Activated T-cell treated with anti-CD3 and anti-CD28 coated beads, Interleukin-2, amount 50 U/mL, for 1 hour (primary cell): ENCODE results near the gene RAB6B.
"Not testable (repeated sequence)": the region's sequence is repeated elsewhere in the genome, so short reads cannot be mapped to it uniquely, and the experiment has no call there.

Experiments
- DNase-seq: peaks from one replicate; pipeline ENCODE4 v3.0.0-alpha.2; 2020

The RAB6B gene

DNA sequence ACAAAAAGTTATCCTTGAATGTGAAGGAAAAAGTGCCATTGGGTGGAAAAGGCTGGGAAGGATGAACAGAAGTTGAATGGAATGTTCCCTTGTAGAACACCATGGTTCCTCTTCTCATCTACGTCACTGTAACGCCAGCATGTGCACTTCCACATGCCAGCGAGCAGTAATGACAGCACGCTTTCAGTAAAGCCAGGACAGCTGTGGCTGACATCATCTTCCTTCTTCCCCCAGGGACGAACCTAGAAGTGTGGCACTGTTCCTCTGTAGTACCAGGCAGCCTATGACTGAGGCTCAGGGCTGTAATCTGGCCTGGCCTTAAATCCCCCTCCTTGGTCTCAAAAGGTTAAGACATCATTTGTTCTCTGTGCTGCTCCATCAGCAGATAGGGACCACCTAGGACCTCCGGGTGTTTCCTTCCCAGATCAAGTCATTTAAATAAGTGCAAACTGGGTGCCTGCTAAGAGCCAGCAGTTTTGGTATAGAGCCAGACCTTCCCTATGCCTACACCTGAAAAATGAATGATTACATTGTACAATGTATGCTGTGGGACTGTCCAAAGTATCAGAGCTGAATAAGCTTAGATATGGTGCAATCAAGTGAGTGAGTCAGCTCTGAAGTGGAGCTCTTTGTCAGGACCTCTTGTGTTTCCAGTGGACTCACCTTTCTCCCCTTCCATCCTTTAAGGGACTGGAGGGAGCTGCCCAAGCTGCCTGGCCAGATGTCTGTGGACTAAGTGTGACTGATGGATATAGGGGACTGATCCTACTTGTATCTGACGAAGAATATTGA is 95.7 kb downstream of the RAB6B start:
- DNase-seq = no peak

GRCh38 chr3:133797396-133798105 is 98.1 kb downstream of the RAB6B start:
- no peak for DNase-seq

GRCh38 chr3:133792171-133792763 is 103.4 kb downstream of the RAB6B start:
- no peak for DNase-seq

DNA sequence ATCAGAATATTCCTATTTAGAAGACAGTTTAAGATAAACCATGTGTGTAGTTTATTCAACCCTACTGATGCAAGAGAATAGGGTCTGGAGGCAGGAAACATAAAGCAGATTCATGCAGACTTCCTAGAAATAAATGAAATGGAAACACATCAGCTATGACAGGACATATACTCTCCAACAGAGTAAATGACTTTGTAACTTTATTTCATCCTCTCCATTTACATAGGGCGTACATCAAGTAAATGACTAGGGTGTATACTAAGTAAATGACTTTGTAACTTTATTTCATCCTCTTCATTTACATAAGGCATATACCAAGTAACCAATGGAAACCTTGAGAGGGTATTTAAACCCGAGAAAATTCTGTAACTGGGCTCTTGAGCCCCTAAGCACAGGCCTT is 107.7 kb downstream of the RAB6B start:
- DNase-seq = no peak

DNA sequence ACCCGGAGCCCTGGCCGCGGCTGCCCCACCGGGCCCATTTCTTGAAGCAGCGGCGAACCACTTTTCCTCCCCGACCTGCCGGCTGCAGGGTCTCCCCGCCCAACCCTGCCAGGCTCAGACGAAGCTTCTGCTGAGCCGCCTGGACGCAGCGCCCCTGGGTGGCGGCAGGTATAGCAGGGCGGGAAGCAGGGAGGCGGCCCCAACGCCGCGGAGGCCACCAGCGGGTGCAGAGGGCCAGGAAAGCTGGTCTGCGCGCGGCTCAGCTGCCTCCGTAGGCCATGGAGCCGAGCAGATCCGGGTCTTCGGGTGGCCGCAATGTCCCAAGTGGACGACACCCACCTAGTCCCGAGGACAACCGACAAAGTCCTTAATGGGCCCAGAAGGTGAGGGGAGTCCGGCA is 111.9 kb downstream of the RAB6B start:
- no peak for DNase-seq

DNA sequence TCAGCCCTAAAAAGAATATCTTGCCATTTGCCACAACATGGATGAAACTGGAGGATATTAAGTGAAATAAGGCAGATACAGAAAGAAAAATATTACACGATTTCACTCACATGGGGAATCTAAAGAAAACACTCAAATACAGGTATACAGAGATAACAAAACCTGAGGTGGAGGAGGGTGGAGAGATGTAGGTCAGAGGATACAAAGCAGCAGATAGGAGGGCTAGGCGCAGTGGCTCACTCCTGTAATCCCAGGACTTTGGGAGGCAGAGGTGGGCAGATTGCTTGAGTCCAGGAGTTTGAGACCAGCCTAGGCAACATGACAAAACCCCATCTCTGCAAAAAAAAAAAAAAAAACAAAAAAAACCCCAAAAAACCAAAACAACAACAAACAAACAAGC is 113.2 kb downstream of the RAB6B start:
- DNase-seq = no peak

GRCh38 chr3:133781570-133781969 is 114.1 kb downstream of the RAB6B start:
- no peak for DNase-seq

GRCh38 chr3:133780756-133781155 is 114.9 kb downstream of the RAB6B start:
- not testable (repeated sequence) for DNase-seq

DNA sequence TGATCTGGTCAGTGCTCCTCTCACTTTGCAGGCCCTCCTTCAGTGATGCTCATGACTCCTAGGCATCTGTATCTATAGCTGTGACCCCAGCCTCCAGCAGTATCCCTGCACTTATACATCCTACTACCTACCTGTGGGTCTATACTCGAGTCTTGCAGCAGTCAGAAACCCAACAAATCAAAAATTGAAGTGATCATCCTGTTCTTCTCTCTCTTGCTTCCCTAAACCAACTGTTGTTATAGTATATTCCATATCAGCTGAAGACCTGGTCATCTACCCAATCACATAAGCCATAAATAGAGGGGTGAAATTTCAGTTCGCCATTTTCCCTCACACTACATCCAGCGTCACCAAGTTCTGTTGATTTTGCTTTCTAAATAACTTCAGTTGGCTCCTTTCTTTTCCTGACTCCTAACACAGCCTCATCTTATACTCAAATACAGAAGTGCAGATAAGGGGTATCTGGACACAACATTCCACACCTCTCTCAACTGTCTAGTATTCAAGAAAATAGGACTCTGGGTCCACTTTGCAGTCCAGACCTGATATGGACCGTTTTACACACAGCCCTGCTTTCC is 116.0 kb downstream of the RAB6B start:
- no peak for DNase-seq

DNA sequence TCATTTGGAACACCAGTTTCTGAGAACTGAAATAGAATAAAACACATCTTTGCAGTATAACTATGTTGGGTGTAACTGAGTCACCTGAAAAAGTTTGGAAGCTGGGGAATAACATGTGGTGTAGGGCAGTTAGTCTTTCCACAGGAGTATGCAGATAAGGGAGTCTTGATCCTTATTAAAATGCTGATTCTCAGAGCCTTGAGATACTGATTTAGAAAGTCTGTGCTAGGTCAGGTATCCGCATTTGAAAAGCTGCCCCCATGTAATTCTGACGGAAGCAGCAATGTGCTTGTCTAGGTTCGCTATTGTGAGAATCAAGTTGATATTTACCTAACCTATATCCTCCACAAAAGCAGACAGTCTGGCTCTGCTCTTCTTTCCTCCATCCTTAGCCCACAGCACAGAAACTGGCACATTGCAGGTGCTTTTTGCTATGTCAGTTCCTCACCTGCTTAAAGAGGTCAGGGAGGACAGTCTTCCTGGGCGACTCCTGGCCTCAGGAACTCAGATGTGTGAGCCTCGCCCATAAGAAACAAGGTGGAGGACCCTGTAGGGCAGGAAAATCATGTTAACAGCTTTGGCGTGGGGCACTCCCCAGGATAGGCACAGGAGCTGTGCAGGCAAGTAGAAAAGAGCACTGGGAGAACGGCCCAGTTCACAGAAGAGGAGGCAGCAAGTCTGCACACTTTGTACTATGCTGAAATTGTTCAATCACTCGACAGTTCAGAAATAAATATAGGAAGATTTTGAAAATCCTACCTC is 117.7 kb downstream of the RAB6B start:
- no peak for DNase-seq

DNA sequence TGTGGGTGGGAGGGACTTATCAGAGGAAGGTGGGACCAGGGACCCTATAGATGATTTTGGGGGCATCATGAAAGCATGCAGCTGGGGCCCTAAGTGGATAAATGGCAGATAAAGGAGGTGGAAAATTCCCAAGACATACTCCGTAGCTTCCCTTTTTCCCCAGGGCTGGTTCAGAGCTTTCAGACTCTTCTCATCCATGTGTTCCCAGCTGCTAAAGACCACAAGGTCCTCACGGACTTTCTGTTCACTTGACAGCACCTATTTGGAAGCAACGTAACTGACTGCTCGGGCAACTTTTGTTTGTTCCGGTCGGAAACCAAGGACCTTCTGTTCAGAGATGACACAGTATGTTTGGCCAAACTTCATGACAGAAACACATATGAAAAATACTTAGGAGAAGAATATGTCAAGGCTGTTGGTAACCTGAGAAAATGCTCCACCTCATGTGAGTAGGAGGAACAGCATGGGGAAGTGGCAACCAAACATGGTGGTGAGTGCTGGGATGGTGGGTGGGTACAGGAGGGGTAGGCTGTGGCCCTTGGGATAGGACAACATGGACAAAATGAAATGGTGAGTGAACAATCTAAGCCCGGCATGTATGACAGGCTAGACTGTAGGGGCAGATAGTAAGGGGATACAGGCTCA is 118.8 kb downstream of the RAB6B start:
- DNase-seq = no peak

DNA sequence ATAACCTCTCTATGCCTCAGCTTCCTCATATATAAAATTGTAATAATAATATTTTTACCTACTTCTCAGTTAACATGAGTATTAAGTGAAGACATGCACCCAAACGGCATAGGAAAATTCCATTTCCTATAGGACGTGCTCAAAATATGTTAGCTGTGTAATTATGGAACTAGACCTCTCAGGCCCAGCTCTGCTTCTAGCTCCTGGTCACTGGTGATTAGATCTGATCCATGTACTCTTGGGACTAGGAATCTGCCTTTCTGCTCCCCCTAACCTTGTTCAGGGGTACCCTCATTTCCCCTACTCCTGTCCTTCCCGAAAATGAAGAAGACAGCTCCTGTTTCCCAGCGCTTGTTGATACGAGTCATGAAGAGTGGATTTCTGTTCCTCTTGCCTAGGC is 119.8 kb downstream of the RAB6B start:
- no peak for DNase-seq

DNA sequence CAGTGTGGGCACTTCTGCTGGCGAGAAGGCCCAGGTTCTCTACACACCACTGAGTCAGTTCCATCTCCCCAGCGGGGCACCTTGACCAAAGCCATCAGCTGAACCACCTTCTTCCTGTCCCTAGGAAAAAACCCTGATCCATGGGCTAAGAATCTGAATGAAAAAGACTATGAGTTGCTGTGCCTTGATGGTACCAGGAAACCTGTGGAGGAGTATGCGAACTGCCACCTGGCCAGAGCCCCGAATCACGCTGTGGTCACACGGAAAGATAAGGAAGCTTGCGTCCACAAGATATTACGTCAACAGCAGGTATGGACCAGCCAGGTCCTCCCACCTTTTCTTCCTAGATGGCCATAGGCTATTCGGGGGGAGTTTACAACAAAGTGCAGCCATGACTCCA is 120.4 kb downstream of the RAB6B start:
- no peak for DNase-seq
